ENCODE data around the gene ASXL1. TPM values are rescaled to one million over a fixed set of nuclear protein-coding genes. Genes with fewer than 3 reads are reported as not detected.

ASXL1 gene
- total RNA-seq, 2 experiments from 2014 or later = 113 to 118 TPM

- CTCF ChIA-PET = interaction anchor here (0.9 to 1.7 kb wide), 3 partner anchors 20 to 420 kb away, joined by 3 to 5 read pairs (median 3); no protein-coding TSS in a partner anchor
- Mint-ChIP-seq H3K9me3 (no peaks in the 10 kb centered on the region), H3K4me1 (peaks cover 78% of the 10 kb centered on the region), H3K36me3 (ENCODE audit: low read depth) (peaks cover 24% of the 10 kb centered on the region), H3K4me3 (peak overlapping the region; percentile 97), H3K27ac (no peak overlapping the region), H3K27me3 (no peaks in the 10 kb centered on the region)
- no peak for DNase-seq
- POLR2A ChIA-PET = interaction anchor here (0.6 to 8.8 kb wide), 24 partner anchors 8 to 385 kb away, joined by 3 to 71 read pairs (median 6); partner anchors contain the start of genes COMMD7, KIF3B and PLAGL2
These were observed 426 bp downstream of the ASXL1 start for GRCh38 chr20:32358632-32358882.

DNA sequence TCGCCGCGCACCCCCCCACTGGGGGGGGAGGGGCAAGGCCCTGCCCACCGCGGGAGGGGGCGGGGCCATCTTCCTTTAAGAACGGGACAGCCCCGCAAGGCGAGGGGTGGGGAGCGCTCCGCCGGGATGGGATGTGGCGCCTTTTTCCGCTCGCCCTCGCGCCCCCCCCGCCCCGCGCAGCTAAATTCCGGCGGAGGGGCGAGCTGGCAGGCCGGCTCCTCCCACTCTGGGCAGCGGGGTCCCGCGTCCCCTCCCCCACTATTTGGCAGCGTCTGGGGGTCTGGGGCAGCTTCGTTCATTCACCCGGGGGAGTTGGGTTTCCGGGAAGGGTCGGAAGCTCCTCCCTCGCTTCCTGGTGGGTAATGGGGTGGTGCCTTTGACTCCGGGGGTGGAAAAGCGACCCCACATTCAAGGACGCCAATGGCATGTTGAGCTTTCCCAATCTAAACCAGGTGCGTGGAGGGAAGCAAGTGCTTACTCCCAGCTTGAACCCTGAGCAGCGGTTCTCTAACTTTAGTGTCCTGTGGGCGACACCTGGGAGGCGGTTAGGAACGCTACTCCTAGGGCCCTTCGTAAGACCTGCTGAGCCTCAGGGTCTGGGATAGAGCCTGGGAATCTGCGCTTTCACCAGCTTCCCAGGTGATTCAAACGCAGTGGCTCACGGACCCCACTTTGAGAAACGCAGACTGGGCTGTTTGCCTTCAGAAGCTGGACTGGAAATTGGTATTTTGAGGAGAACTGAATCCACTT, 927 bp downstream of the ASXL1 start:
- POLR2A ChIA-PET = interaction anchor here (0.6 to 8.8 kb wide), 32 partner anchors 8 to 384 kb away, joined by 3 to 71 read pairs (median 4); partner anchors contain the start of genes COMMD7, KIF3B and PLAGL2
- H3K4me1 Mint-ChIP-seq = peaks cover 78% of the 10 kb centered on the region
- H3K4me3 Mint-ChIP-seq = peak overlapping the region; percentile 90
- CTCF ChIA-PET = interaction anchor here (0.9 to 1.8 kb wide), 4 partner anchors 21 to 156 kb away, joined by 3 to 5 read pairs (median 4); no protein-coding TSS in a partner anchor
- H3K9me3 Mint-ChIP-seq = no peaks in the 10 kb centered on the region
- H3K36me3 Mint-ChIP-seq (ENCODE audit: low read depth) = peaks cover 24% of the 10 kb centered on the region
- no peaks in the 10 kb centered on the region for H3K27me3 Mint-ChIP-seq
- peak; percentile 81 for DNase-seq
- peak overlapping the region; percentile 90 for H3K27ac Mint-ChIP-seq

- CTCF ChIA-PET = interaction anchor here (0.9 to 1.8 kb wide), 4 partner anchors 12 to 157 kb away, joined by 3 to 5 read pairs (median 3); no protein-coding TSS in a partner anchor
- no peak for DNase-seq
- H3K4me1 Mint-ChIP-seq = peaks cover 75% of the 10 kb centered on the region
These were observed 1.7 kb downstream of the ASXL1 start for GRCh38 chr20:32359633-32360332.

DNA sequence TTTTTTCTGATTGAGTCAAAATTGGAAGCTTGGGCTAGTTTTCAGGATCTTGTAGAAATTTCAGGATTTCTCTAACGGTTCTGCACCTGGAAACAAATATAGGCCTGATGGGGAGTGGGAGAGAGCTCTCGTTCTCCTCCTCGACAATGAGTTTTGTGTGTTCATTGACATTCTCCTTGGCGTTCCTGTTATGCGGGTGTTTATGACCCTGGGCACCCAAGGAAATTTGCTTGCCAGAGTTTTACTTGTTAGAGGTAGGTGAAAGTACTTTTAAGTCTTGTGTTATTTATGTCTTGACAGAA, 2.2 kb downstream of the ASXL1 start:
- peaks cover 75% of the 10 kb centered on the region for H3K4me1 Mint-ChIP-seq

More at GRCh38 chr20:32359633-32360332, 1.7 kb downstream of the ASXL1 start:
- Mint-ChIP-seq H3K27ac (peak overlapping the region; percentile 90), H3K9me3 (no peaks in the 10 kb centered on the region), H3K4me3 (peak overlapping the region; percentile 90), H3K27me3 (no peaks in the 10 kb centered on the region), H3K36me3 (ENCODE audit: low read depth) (peaks cover 24% of the 10 kb centered on the region)
- POLR2A ChIA-PET = interaction anchor here (0.7 to 8.8 kb wide), 25 partner anchors 8 to 378 kb away, joined by 3 to 71 read pairs (median 4); partner anchors contain the start of genes KIF3B and PLAGL2

GRCh38 chr20:32362901-32363364, 4.8 kb downstream of the ASXL1 start:
- H3K36me3 Mint-ChIP-seq (ENCODE audit: low read depth) = peaks cover 39% of the 10 kb centered on the region
- CTCF ChIA-PET = interaction anchor here (1.7 kb wide), 1 partner anchor 25 kb away, joined by 3 read pairs; no protein-coding TSS in a partner anchor
- no peaks in the 10 kb centered on the region for H3K27me3 Mint-ChIP-seq
- DNase-seq = no peak
- POLR2A ChIA-PET = no interaction called here
- peaks cover 79% of the 10 kb centered on the region for H3K4me1 Mint-ChIP-seq
- no peaks in the 10 kb centered on the region for H3K9me3 Mint-ChIP-seq
- H3K27ac Mint-ChIP-seq = peak overlapping the region; percentile 33
- peak overlapping the region; percentile 90 for H3K4me3 Mint-ChIP-seq

More for the DNA sequence above, 2.2 kb downstream of the ASXL1 start:
- CTCF ChIA-PET = interaction anchor here (0.9 to 1.8 kb wide), 2 partner anchors 11 to 25 kb away, joined by 3 to 5 read pairs; no protein-coding TSS in a partner anchor
- Mint-ChIP-seq H3K36me3 (ENCODE audit: low read depth) (peaks cover 24% of the 10 kb centered on the region), H3K27me3 (no peaks in the 10 kb centered on the region), H3K9me3 (no peaks in the 10 kb centered on the region), H3K4me3 (peak overlapping the region; percentile 90), H3K27ac (peak overlapping the region; percentile 90)
- DNase-seq = no peak
- POLR2A ChIA-PET = interaction anchor here (1.0 to 8.8 kb wide), 10 partner anchors 10 to 377 kb away, joined by 3 to 71 read pairs (median 6); partner anchors contain the start of gene KIF3B

GRCh38 chr20:32363492-32363891, 5.4 kb downstream of the ASXL1 start:
- CTCF ChIA-PET = interaction anchor here (0.6 to 1.7 kb wide), 2 partner anchors 25 to 134 kb away, joined by 3 read pairs; no protein-coding TSS in a partner anchor
- POLR2A ChIA-PET = interaction anchor here (0.7 to 1.9 kb wide), 3 partner anchors 9 to 171 kb away, joined by 3 to 6 read pairs (median 4); no protein-coding TSS in a partner anchor
- Mint-ChIP-seq H3K4me3 (no peak overlapping the region), H3K9me3 (no peaks in the 10 kb centered on the region), H3K27me3 (no peaks in the 10 kb centered on the region), H3K4me1 (peaks cover 84% of the 10 kb centered on the region), H3K36me3 (ENCODE audit: low read depth) (peaks cover 44% of the 10 kb centered on the region), H3K27ac (peak overlapping the region; percentile 33)
- no peak for DNase-seq

- DNase-seq = no peak
- ChIA-PET CTCF (interaction anchor here (1.2 kb wide), 1 partner anchor 288 kb away, joined by 3 read pairs; no protein-coding TSS in a partner anchor), POLR2A (interaction anchor here (1.2 to 1.9 kb wide), 3 partner anchors 11 to 44 kb away, joined by 3 to 6 read pairs (median 3); no protein-coding TSS in a partner anchor)
- Mint-ChIP-seq H3K36me3 (ENCODE audit: low read depth) (peaks cover 46% of the 10 kb centered on the region), H3K9me3 (no peaks in the 10 kb centered on the region), H3K27me3 (no peaks in the 10 kb centered on the region), H3K27ac (peak overlapping the region; percentile 9), H3K4me3 (no peak overlapping the region), H3K4me1 (peaks cover 85% of the 10 kb centered on the region)
These were observed 6.5 kb downstream of the ASXL1 start for GRCh38 chr20:32364554-32365208.

- POLR2A ChIA-PET = interaction anchor here (1.0 to 1.9 kb wide), 2 partner anchors 13 to 22 kb away, joined by 3 to 6 read pairs; no protein-coding TSS in a partner anchor
- Mint-ChIP-seq H3K9me3 (no peaks in the 10 kb centered on the region), H3K36me3 (ENCODE audit: low read depth) (peaks cover 43% of the 10 kb centered on the region), H3K4me1 (peaks cover 79% of the 10 kb centered on the region), H3K27ac (peak overlapping the region; percentile 37), H3K27me3 (no peaks in the 10 kb centered on the region), H3K4me3 (no peak overlapping the region)
- CTCF ChIA-PET = interaction anchor here (1.2 kb wide), 1 partner anchor 287 kb away, joined by 3 read pairs; no protein-coding TSS in a partner anchor
- no peak for DNase-seq
These were observed 7.4 kb downstream of the ASXL1 start for GRCh38 chr20:32365564-32365963.

- POLR2A ChIA-PET = interaction anchor here (1.0 to 1.6 kb wide), 2 partner anchors 8 to 21 kb away, joined by 3 to 10 read pairs; partner anchors contain the start of gene ASXL1
- no peak overlapping the region for H3K4me3 Mint-ChIP-seq
- H3K4me1 Mint-ChIP-seq = peaks cover 73% of the 10 kb centered on the region
- peak overlapping the region; percentile 64 for H3K27ac Mint-ChIP-seq
- H3K36me3 Mint-ChIP-seq (ENCODE audit: low read depth) = peaks cover 44% of the 10 kb centered on the region
- DNase-seq = no peak
- no peaks in the 10 kb centered on the region for H3K27me3 Mint-ChIP-seq
- no peaks in the 10 kb centered on the region for H3K9me3 Mint-ChIP-seq
- CTCF ChIA-PET = no interaction called here
These were observed 8.2 kb downstream of the ASXL1 start for GRCh38 chr20:32366380-32366779.

- CTCF ChIA-PET = interaction anchor here (0.7 kb wide), 1 partner anchor 83 kb away, joined by 3 read pairs; no protein-coding TSS in a partner anchor
- H3K4me1 Mint-ChIP-seq = peaks cover 53% of the 10 kb centered on the region
- no peak overlapping the region for H3K4me3 Mint-ChIP-seq
- no peaks in the 10 kb centered on the region for H3K27me3 Mint-ChIP-seq
- no peaks in the 10 kb centered on the region for H3K9me3 Mint-ChIP-seq
- POLR2A ChIA-PET = interaction anchor here (1.6 kb wide), 1 partner anchor 10 kb away, joined by 10 read pairs; the partner anchor contains the start of gene ASXL1
- no peak overlapping the region for H3K27ac Mint-ChIP-seq
- peaks cover 42% of the 10 kb centered on the region for H3K36me3 Mint-ChIP-seq (ENCODE audit: low read depth)
- DNase-seq = no peak
These were observed 10.2 kb downstream of the ASXL1 start for GRCh38 chr20:32368323-32368722.

DNA sequence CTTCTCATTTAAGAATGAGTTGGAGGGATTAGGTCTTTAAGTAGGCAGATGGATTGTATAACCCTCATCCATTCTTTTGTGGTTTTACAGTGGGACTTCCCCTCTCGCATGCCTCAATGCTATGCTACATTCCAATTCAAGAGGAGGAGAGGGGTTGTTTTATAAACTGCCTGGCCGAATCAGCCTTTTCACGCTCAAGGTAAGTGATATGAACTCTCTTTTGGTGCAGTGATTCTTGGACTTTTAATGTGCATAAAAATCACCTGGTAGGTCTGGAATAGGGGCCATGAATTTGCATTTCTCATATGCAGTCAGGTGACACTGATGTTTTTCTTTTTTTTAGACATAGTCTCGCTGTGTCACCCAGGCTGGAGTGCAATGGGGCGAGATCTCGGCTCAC, 10.8 kb downstream of the ASXL1 start:
- peaks cover 42% of the 10 kb centered on the region for H3K36me3 Mint-ChIP-seq (ENCODE audit: low read depth)
- no peaks in the 10 kb centered on the region for H3K9me3 Mint-ChIP-seq
- H3K27me3 Mint-ChIP-seq = no peaks in the 10 kb centered on the region
- CTCF ChIA-PET = no interaction called here
- POLR2A ChIA-PET = no interaction called here
- DNase-seq = no peak
- no peak overlapping the region for H3K4me3 Mint-ChIP-seq
- H3K27ac Mint-ChIP-seq = no peak overlapping the region
- peaks cover 47% of the 10 kb centered on the region for H3K4me1 Mint-ChIP-seq

DNA sequence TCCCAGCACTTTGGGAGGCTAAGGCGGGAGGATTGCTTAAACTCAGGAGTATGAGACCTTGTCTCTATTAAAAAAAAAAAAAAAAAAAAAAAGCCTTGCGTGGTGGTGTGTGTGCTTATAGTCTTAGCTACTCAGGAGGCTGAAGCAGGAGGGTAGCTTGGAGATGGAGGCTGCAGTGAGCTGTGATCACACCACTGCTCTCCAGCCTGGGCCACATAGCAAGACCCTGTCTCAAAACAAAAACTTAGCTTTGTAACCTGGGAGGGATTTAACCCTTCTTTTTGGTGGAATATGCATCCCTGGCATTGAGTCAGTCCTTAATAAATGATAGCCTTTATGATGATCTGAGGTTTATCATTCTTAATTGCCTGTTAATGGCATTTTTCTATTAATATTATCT, 12.8 kb downstream of the ASXL1 start:
- ChIA-PET CTCF (interaction anchor here (0.9 kb wide), 1 partner anchor 17 kb away, joined by 3 read pairs; no protein-coding TSS in a partner anchor), POLR2A (interaction anchor here (0.8 to 2.4 kb wide), 2 partner anchors 11 to 15 kb away, joined by 3 to 11 read pairs; no protein-coding TSS in a partner anchor)
- no peaks in the 10 kb centered on the region for H3K9me3 Mint-ChIP-seq
- peaks cover 45% of the 10 kb centered on the region for H3K36me3 Mint-ChIP-seq (ENCODE audit: low read depth)
- H3K27me3 Mint-ChIP-seq = no peaks in the 10 kb centered on the region
- no peak overlapping the region for H3K4me3 Mint-ChIP-seq
- peaks cover 32% of the 10 kb centered on the region for H3K4me1 Mint-ChIP-seq
- no peak overlapping the region for H3K27ac Mint-ChIP-seq
- DNase-seq = no peak
